Neutrophil (primary cell): Measurements from ENCODE around the gene SALL2.
A peak's percentile ranks its signal among the peaks of the same experiment; 100 is the strongest.

Experiments
- H3K27ac ChIP-seq: fragments of 200-600 bp; sonication (generic); 2 replicates; pipeline ENCODE4 v1.5.1; 2016; ENCODE audit warnings: mild to moderate bottlenecking, moderate library complexity
- H3K27me3 ChIP-seq: fragments of 200-600 bp; sonication (generic); 2 replicates; pipeline ENCODE4 v1.6.0; 2016; ENCODE audit warnings: mild to moderate bottlenecking
- H3K36me3 ChIP-seq: fragments of 200-600 bp; sonication (generic); 2 replicates; pipeline ENCODE4 v1.5.1; 2017
- H3K4me1 ChIP-seq, 2 experiments: fragments of 200-600 bp in 1 of 2; sonication (generic) in 1 of 2; 1 replicate in 1 of 2; 2 replicates in 1 of 2; pipeline versions ENCODE4 v1.5.1 to v1.6.1; 2013 to 2016; ENCODE audit warnings: low read depth in 1 of 2, low read length in 1 of 2, mild to moderate bottlenecking in 1 of 2, moderate library complexity in 1 of 2; ENCODE audit not compliant: control insufficient read depth in 1 of 2, insufficient read depth in 1 of 2
- H3K4me3 ChIP-seq, 2 experiments: fragments of 200-600 bp in 1 of 2; sonication (generic) in 1 of 2; 1 replicate in 1 of 2; 2 replicates in 1 of 2; pipeline ENCODE4 v1.5.1; 2013 to 2016; ENCODE audit warnings: low read depth in 1 of 2, low read length in 1 of 2, mild to moderate bottlenecking in 1 of 2, moderate library complexity in 1 of 2
- H3K9me3 ChIP-seq: fragments of 200-600 bp; sonication (generic); 2 replicates; pipeline ENCODE4 v1.5.1; 2016
- CTCF ChIP-seq: fragments of 200-600 bp; sonication (generic); IDR thresholded peaks from 2 replicates; pipeline ENCODE4 v1.5.1; 2016; ENCODE audit warnings: antibody characterized with exemption

SALL2 gene

GRCh38 chr14:21526672-21527317, 649 bp upstream of the SALL2 start:
- TF ChIP-seq CTCF: no peak
- peaks cover 51% of the 10 kb centered on the region for H3K27me3 ChIP-seq
- no peaks in the 10 kb centered on the region for H3K36me3 ChIP-seq
- H3K4me1 ChIP-seq: peaks cover 33 to 37% of the 10 kb centered on the region in 2 experiments
- H3K27ac ChIP-seq: peak overlapping the region; percentile 14
- H3K4me3 ChIP-seq: peak overlapping the region; percentile 47 to 64
- H3K9me3 ChIP-seq: no peaks in the 10 kb centered on the region

GRCh38 chr14:21525571-21525961, 580 bp downstream of the SALL2 start:
- no peaks in the 10 kb centered on the region for H3K9me3 ChIP-seq
- no peak for TF ChIP-seq CTCF
- H3K27ac ChIP-seq: no peak overlapping the region
- H3K27me3 ChIP-seq: peaks cover 63% of the 10 kb centered on the region
- H3K36me3 ChIP-seq: no peaks in the 10 kb centered on the region
- H3K4me1 ChIP-seq: peaks cover 33 to 37% of the 10 kb centered on the region in 2 experiments
- peak overlapping the region; percentile 47 to 64 for H3K4me3 ChIP-seq

GRCh38 chr14:21524575-21525490, 1.3 kb downstream of the SALL2 start:
- peaks cover 33 to 37% of the 10 kb centered on the region in 2 experiments for H3K4me1 ChIP-seq
- peaks cover 68% of the 10 kb centered on the region for H3K27me3 ChIP-seq
- H3K36me3 ChIP-seq: no peaks in the 10 kb centered on the region
- H3K27ac ChIP-seq: no peak overlapping the region
- no peak for TF ChIP-seq CTCF
- H3K9me3 ChIP-seq: no peaks in the 10 kb centered on the region
- H3K4me3 ChIP-seq: no peak overlapping the region

- no peak overlapping the region for H3K4me3 ChIP-seq
- TF ChIP-seq CTCF: no peak
- H3K27ac ChIP-seq: no peak overlapping the region
- peaks cover 19 to 25% of the 10 kb centered on the region in 2 experiments for H3K4me1 ChIP-seq
- H3K27me3 ChIP-seq: peaks cover 82% of the 10 kb centered on the region
- H3K9me3 ChIP-seq: no peaks in the 10 kb centered on the region
- H3K36me3 ChIP-seq: no peaks in the 10 kb centered on the region
Observed at GRCh38 chr14:21523203-21523602, 2.9 kb downstream of the SALL2 start.

- Histone ChIP-seq H3K27ac (no peak overlapping the region), H3K9me3 (no peaks in the 10 kb centered on the region), H3K4me3 (no peak overlapping the region), H3K36me3 (no peaks in the 10 kb centered on the region), H3K27me3 (peaks cover 86% of the 10 kb centered on the region), H3K4me1 (peaks cover 2 to 8% of the 10 kb centered on the region in 2 experiments)
- TF ChIP-seq CTCF: no peak
Observed at GRCh38 chr14:21521501-21521900, 4.6 kb downstream of the SALL2 start.
